ENCODE measurements around the gene BARHL2.

The BARHL2 gene

DNA sequence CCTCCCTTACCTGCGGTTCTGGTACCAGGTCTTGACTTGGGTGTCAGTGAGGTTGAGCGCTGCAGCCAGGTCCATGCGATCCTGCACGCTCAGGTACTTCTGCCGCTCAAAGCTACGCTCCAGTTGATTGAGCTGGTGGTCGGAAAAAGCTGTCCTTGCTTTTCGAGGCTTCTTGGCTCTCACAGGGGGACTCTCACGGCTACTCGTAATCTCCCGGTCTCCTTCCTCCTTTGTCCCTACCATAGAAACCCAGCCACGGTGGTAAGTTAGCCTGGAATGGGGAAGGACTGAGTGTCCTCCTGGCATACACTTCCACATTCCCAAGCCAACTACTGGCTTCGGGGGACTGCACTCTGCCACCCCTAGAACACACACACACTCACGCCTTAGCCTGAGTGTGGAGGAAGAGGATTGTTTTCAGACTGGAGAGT lies 2.6 kb downstream of the BARHL2 start:
- DNase-seq (ENCODE audit: insufficient read length, low spot score) = no peak
- TF ChIP-seq CTCF (IDR thresholded peaks at IDR 0.05; ENCODE audit: insufficient read depth, missing control alignments) = no peak
- FAIRE-seq = no peak

GRCh38 chr1:90713741-90714509 lies 3.2 kb downstream of the BARHL2 start:
- DNase-seq (ENCODE audit: insufficient read length, low spot score) (no peak), FAIRE-seq (no peak)
- no peak for TF ChIP-seq CTCF (IDR thresholded peaks at IDR 0.05; ENCODE audit: insufficient read depth, missing control alignments)

GRCh38 chr1:90712915-90713730 lies 4.0 kb downstream of the BARHL2 start:
- no peak for TF ChIP-seq CTCF (IDR thresholded peaks at IDR 0.05; ENCODE audit: insufficient read depth, missing control alignments)
- FAIRE-seq (no peak), DNase-seq (ENCODE audit: insufficient read length, low spot score) (no peak)

- FAIRE-seq = no peak
- no peak for DNase-seq (ENCODE audit: insufficient read length, low spot score)
- TF ChIP-seq CTCF (IDR thresholded peaks at IDR 0.05; ENCODE audit: insufficient read depth, missing control alignments) = no peak
Measured at GRCh38 chr1:90712153-90712856, 4.8 kb downstream of the BARHL2 start.

DNA sequence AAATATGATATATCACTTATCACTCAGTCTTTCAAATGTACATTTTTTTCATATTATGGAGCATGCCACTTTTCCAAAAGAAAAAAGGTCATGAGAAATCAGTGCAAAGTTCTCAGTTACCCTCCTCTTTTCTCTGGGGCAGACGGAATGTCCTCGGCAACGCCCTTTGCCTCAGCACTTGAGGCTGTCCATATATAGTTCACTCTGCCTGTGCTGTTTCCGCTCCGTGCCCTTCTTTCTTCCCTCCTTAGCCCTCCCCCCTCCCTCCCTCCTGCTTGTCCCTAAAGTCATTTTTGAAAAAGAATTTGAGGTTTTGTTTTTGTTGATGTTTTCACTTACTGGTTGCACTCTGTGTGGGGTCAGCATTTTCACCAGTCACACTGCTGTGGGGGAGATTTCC lies 5.4 kb downstream of the BARHL2 start:
- TF ChIP-seq CTCF (IDR thresholded peaks at IDR 0.05; ENCODE audit: insufficient read depth, missing control alignments) = no peak

DNA sequence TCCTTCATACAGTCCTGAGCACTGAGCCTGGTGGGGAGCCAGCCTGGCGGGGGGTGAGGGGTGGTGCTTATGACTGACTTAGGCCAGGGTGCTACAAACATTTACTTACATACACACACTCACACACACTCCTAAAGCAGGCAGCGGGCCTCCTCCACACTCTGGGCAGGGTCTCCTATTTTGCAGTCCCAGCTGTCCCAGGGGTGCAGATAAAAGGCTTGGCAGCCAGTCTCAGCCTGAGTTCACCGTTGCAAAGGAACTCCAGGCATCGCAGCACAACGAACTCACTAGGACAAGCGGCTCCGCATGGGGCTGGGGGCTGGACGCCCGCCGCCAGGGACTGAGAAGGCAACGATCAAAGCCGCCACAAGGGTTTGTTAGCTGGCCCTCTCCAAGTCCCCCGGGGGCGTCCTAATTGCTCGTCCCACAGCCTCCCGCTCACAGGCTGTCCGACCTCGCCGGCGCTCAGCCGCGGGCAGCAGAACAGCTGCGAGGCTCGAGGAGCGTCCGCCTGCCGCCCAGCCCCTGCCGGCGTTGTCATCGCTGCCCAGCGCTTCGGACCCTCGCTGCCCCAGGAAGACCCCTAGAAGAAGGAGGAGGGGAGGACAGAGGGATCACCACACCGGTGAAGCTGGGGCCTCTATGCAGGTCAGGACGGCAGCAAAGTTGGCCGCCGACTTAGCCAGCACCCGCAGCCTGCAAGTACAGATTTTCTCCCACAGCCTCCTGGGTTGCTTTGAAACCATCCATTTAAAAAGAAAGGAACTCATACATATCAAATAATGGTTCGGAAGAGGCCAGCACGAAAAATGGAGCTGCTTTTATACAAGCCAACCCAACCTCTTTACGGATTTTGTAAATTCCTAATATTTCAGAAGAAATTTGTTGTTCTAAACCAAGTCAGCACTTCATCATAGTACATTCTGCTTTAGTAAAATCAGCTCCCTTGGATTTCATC lies 6.2 kb downstream of the BARHL2 start:
- no peak for FAIRE-seq
- DNase-seq (ENCODE audit: insufficient read length, low spot score) = no peak
- TF ChIP-seq CTCF (IDR thresholded peaks at IDR 0.05; ENCODE audit: insufficient read depth, missing control alignments) = no peak

More for the DNA sequence above, 5.4 kb downstream of the BARHL2 start:
- no peak for DNase-seq (ENCODE audit: insufficient read length, low spot score)
- FAIRE-seq = no peak
